Central memory CD8-positive, alpha-beta T cell (primary cell): ENCODE results near the gene P2RY8.

Source experiments
- ATAC-seq: fragments of 150-1000 bp; cut with Tn5 transposase; replicated peaks from 2 replicates; pipeline ENCODE4 v1.10.0; 2022; ENCODE audit warnings: mild to moderate bottlenecking, moderate FRiP score, moderate number of reproducible peaks; ENCODE audit not compliant: poor library complexity, severe bottlenecking; ENCODE audit errors: extremely low read depth
- DNase-seq, 2 donors: peaks; one replicate each; pipeline ENCODE4 v3.0.0; 2021; ENCODE audit warnings: low spot score in 2 of 2
- H3K27ac Mint-ChIP-seq: one replicate; pipeline ENCODE4 v1.8.0; 2022; ENCODE audit warnings: low read depth, mild to moderate bottlenecking, moderate library complexity, mixed read lengths
- H3K27me3 Mint-ChIP-seq: one replicate; pipeline ENCODE4 v1.8.0; 2022; ENCODE audit warnings: mixed read lengths
- H3K36me3 Mint-ChIP-seq: one replicate; pipeline ENCODE4 v1.8.0; 2022; ENCODE audit warnings: mild to moderate bottlenecking, moderate library complexity, mixed read lengths; ENCODE audit not compliant: insufficient read depth
- H3K4me1 Mint-ChIP-seq: one replicate; pipeline ENCODE4 v1.8.0; 2022; ENCODE audit warnings: mixed read lengths
- H3K4me3 Mint-ChIP-seq: one replicate; pipeline ENCODE4 v1.8.0; 2022; ENCODE audit warnings: mild to moderate bottlenecking, moderate library complexity, mixed read lengths
- H3K9me3 Mint-ChIP-seq: one replicate; pipeline ENCODE4 v1.8.0; 2022; ENCODE audit warnings: mixed read lengths

The P2RY8 gene

GRCh38 chrX:1535241-1536041 is 1.5 kb downstream of the P2RY8 start:
- H3K27me3 Mint-ChIP-seq, result no peaks in the 10 kb centered on the region
- peak overlapping the region; percentile 98 for H3K4me3 Mint-ChIP-seq
- H3K9me3 Mint-ChIP-seq, result no peaks in the 10 kb centered on the region
- H3K27ac Mint-ChIP-seq, result peak overlapping the region; percentile 98
- ATAC-seq (peak; percentile 7), DNase-seq (peak in 1 of 2 donors; percentile 37)
- H3K36me3 Mint-ChIP-seq, result peaks cover 46% of the 10 kb centered on the region
- peaks cover 25% of the 10 kb centered on the region for H3K4me1 Mint-ChIP-seq

- peak; percentile 18 for ATAC-seq
- H3K4me3 Mint-ChIP-seq, result peak overlapping the region; percentile 98
- H3K36me3 Mint-ChIP-seq, result peaks cover 46% of the 10 kb centered on the region
- no peaks in the 10 kb centered on the region for H3K9me3 Mint-ChIP-seq
- H3K27ac Mint-ChIP-seq, result peak overlapping the region; percentile 98
- peak in 1 of 2 donors; percentile 42 for DNase-seq
- H3K4me1 Mint-ChIP-seq, result peaks cover 25% of the 10 kb centered on the region
- no peaks in the 10 kb centered on the region for H3K27me3 Mint-ChIP-seq
Measured at GRCh38 chrX:1534301-1535168, 2.5 kb downstream of the P2RY8 start.

DNA sequence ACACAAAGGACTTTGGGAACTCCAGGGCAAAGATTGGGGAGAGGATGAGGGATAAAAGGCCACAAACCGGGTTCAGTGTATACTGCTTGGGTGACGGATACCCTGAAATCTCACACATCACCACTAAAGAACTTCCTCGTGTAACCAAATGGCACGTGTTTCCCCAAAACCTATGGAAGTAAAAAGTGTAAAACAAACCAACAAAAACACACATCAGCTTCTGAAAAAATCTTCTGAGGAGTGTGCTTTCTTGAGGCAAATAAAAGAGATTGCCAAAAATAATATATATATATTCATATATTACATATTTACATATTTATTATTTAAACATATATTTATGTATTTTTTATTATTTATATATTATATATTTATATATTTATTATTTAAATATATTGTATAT is 3.9 kb downstream of the P2RY8 start:
- Mint-ChIP-seq H3K9me3 (no peaks in the 10 kb centered on the region), H3K27ac (no peak overlapping the region), H3K27me3 (no peaks in the 10 kb centered on the region), H3K4me1 (peaks cover 25% of the 10 kb centered on the region), H3K36me3 (peaks cover 46% of the 10 kb centered on the region), H3K4me3 (peak overlapping the region; percentile 14)
- no peak for ATAC-seq
- no peak for DNase-seq

- ATAC-seq (no peak), DNase-seq (no peak)
- Mint-ChIP-seq H3K4me3 (no peak overlapping the region), H3K36me3 (peaks cover 29% of the 10 kb centered on the region), H3K27ac (no peak overlapping the region), H3K9me3 (no peaks in the 10 kb centered on the region), H3K4me1 (peaks cover 12% of the 10 kb centered on the region), H3K27me3 (no peaks in the 10 kb centered on the region)
Measured at GRCh38 chrX:1531096-1531890, 5.7 kb downstream of the P2RY8 start.

- ATAC-seq, result no peak
- peaks cover 12% of the 10 kb centered on the region for H3K4me1 Mint-ChIP-seq
- no peak overlapping the region for H3K4me3 Mint-ChIP-seq
- H3K27ac Mint-ChIP-seq, result no peak overlapping the region
- no peaks in the 10 kb centered on the region for H3K9me3 Mint-ChIP-seq
- no peaks in the 10 kb centered on the region for H3K27me3 Mint-ChIP-seq
- DNase-seq, result no peak
- H3K36me3 Mint-ChIP-seq, result peaks cover 14% of the 10 kb centered on the region
Measured at GRCh38 chrX:1529756-1530155, 7.2 kb downstream of the P2RY8 start.

DNA sequence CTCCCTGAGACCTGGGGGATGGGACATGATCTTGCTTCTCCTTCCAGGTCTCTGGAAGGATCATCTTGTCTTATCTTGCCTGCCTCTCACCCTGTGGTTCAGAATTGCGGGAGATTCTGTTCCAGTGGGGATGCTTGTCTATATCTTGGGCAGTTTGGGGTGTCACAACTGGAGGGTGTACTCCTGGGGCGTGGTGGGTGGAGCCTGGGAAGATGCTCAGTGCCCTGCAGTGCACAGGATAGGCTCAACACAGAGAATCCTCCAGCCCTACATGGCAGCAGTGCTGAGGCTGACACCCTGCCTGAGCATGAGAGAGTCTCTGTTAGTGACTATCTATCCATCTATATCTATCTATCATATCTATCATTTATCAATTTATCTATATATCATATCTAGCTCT is 7.7 kb downstream of the P2RY8 start:
- Mint-ChIP-seq H3K9me3 (no peaks in the 10 kb centered on the region), H3K27me3 (no peaks in the 10 kb centered on the region), H3K4me1 (peaks cover 11% of the 10 kb centered on the region), H3K27ac (no peak overlapping the region), H3K36me3 (peaks cover 10% of the 10 kb centered on the region), H3K4me3 (no peak overlapping the region)
- DNase-seq (no peak), ATAC-seq (peak; percentile 25)

- H3K36me3 Mint-ChIP-seq, result peaks cover 8% of the 10 kb centered on the region
- no peak overlapping the region for H3K4me3 Mint-ChIP-seq
- no peaks in the 10 kb centered on the region for H3K9me3 Mint-ChIP-seq
- DNase-seq (no peak), ATAC-seq (no peak)
- no peaks in the 10 kb centered on the region for H3K27me3 Mint-ChIP-seq
- H3K4me1 Mint-ChIP-seq, result peaks cover 8% of the 10 kb centered on the region
- no peak overlapping the region for H3K27ac Mint-ChIP-seq
Measured at GRCh38 chrX:1528884-1529203, 8.1 kb downstream of the P2RY8 start.

GRCh38 chrX:1528186-1528883 is 8.7 kb downstream of the P2RY8 start:
- Mint-ChIP-seq H3K36me3 (peaks cover 8% of the 10 kb centered on the region), H3K4me1 (peaks cover 10% of the 10 kb centered on the region), H3K27me3 (no peaks in the 10 kb centered on the region), H3K9me3 (no peaks in the 10 kb centered on the region), H3K4me3 (no peak overlapping the region), H3K27ac (no peak overlapping the region)
- DNase-seq (no peak), ATAC-seq (no peak)

DNA sequence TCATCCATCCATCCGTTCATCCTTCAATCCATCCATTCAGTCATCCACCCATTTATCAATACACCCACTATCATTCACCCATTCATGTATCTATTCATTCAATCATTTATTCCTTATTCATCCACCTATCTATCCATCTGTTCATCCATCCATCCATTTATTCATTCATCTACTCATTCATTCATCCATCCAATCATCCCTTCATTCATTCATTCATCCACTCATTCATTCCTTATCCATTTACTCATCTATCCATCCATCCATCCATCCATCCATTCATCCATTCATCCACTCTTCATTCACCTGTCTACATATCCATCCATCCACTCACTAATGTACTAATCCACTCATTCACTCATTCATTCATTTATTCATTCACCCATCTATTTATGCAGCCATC is 9.5 kb downstream of the P2RY8 start:
- H3K36me3 Mint-ChIP-seq, result peaks cover 5% of the 10 kb centered on the region
- DNase-seq (no peak), ATAC-seq (no peak)
- H3K27ac Mint-ChIP-seq, result no peak overlapping the region
- H3K27me3 Mint-ChIP-seq, result no peaks in the 10 kb centered on the region
- no peaks in the 10 kb centered on the region for H3K9me3 Mint-ChIP-seq
- no peak overlapping the region for H3K4me3 Mint-ChIP-seq
- peaks cover 6% of the 10 kb centered on the region for H3K4me1 Mint-ChIP-seq

DNA sequence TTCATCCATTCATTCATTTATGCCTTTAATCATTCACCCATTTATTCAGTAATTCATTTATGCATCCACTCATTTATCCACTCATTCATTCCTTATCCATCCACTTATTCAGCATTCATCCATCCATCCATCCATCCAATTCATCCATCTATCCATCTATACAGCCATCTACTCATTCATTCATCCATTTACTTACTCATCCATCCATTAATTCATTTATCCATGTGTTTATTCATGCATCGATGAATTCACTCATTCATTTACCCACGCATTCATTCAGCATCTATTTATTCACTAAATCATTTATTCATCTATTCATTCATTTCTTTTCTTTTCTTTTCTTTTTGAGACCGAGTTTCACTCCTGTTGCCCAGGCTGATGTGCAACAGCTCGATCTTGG is 10.4 kb downstream of the P2RY8 start:
- no peak for DNase-seq
- no peak for ATAC-seq
- Mint-ChIP-seq H3K27me3 (no peaks in the 10 kb centered on the region), H3K4me3 (no peak overlapping the region), H3K9me3 (no peaks in the 10 kb centered on the region), H3K4me1 (peaks cover 13% of the 10 kb centered on the region), H3K27ac (no peak overlapping the region), H3K36me3 (peaks cover 9% of the 10 kb centered on the region)

DNA sequence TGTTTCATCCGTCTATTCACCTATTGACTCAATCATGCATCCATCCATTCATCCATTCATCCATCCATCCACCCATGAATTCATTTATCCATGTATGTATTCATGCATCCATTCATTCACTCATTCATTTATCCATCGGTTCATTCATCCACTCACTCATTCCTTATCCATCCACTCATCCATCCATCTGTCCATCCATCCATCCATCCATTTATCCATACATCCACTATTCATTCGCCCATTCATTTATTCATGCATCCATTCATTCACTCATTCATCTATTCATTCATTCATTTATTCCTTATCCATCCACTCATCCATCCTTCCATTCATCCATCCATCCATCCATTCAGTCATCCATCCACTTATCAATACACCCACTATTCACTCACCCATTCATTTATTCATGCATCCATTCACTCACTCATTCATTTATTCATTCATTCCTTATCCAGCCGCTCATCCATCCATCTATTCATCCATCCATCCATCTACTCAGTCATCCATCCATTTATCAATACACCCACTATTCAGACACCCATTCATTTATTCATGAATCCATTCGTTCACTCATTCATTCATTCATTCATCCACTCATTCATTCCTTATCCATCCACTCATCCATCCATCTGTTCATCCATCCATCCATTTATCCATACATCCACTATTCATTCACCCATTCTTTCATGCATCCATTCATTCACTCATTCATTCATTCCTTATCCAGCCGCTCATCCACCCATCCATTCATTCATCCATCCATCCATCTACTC is 11.2 kb downstream of the P2RY8 start:
- no peaks in the 10 kb centered on the region for H3K27me3 Mint-ChIP-seq

More for the DNA sequence above, 11.2 kb downstream of the P2RY8 start:
- no peak overlapping the region for H3K27ac Mint-ChIP-seq
- peaks cover 21% of the 10 kb centered on the region for H3K4me1 Mint-ChIP-seq
- H3K9me3 Mint-ChIP-seq, result no peaks in the 10 kb centered on the region
- no peak for DNase-seq
- H3K36me3 Mint-ChIP-seq, result peaks cover 13% of the 10 kb centered on the region
- no peak for ATAC-seq
- H3K4me3 Mint-ChIP-seq, result no peak overlapping the region
